ENCODE data around the gene IFRD1.
"Not testable (repeated sequence)": the region's sequence is repeated elsewhere in the genome, so short reads cannot be mapped to it uniquely, and the experiment has no call there.

Gene IFRD1

GRCh38 chr7:112442210-112442609, 8.1 kb upstream of the IFRD1 start:
- DNase-seq (ENCODE audit: low read depth in 4 of 4, low spot score in 1 of 4) = no peak

- DNase-seq (ENCODE audit: low read depth in 4 of 4, low spot score in 1 of 4) = no peak
Measured at GRCh38 chr7:112444505-112444904, 5.8 kb upstream of the IFRD1 start.

- DNase-seq (ENCODE audit: low read depth in 4 of 4, low spot score in 1 of 4) = no peak
Measured at GRCh38 chr7:112446431-112446830, 3.8 kb upstream of the IFRD1 start.

- no peak for DNase-seq (ENCODE audit: low read depth in 4 of 4, low spot score in 1 of 4)
Measured at GRCh38 chr7:112447406-112447805, 2.9 kb upstream of the IFRD1 start.

- DNase-seq (ENCODE audit: low read depth in 4 of 4, low spot score in 1 of 4) = no peak
Measured at GRCh38 chr7:112448381-112448780, 1.9 kb upstream of the IFRD1 start.

- DNase-seq (ENCODE audit: low read depth in 4 of 4, low spot score in 1 of 4) = no peak
Measured at GRCh38 chr7:112448891-112449290, 1.4 kb upstream of the IFRD1 start.

- DNase-seq (ENCODE audit: low read depth in 4 of 4, low spot score in 1 of 4) = peak in 3 of 4 experiments; percentile 10 to 30 (median 25)
Measured at GRCh38 chr7:112449353-112449752, 907 bp upstream of the IFRD1 start.

GRCh38 chr7:112450807-112451761, 824 bp downstream of the IFRD1 start:
- DNase-seq (ENCODE audit: low read depth in 4 of 4, low spot score in 1 of 4) = peak; percentile 62 to 81 (median 70)

- DNase-seq (ENCODE audit: low read depth in 4 of 4, low spot score in 1 of 4) = no peak
Measured at GRCh38 chr7:112452102-112452888, 2.0 kb downstream of the IFRD1 start.

- DNase-seq (ENCODE audit: low read depth in 4 of 4, low spot score in 1 of 4) = no peak
Measured at GRCh38 chr7:112453505-112454171, 3.4 kb downstream of the IFRD1 start.

- not testable (repeated sequence) for DNase-seq (ENCODE audit: low read depth in 4 of 4, low spot score in 1 of 4)
Measured at GRCh38 chr7:112454191-112454590, 3.9 kb downstream of the IFRD1 start.

GRCh38 chr7:112459645-112460044, 9.4 kb downstream of the IFRD1 start:
- DNase-seq (ENCODE audit: low read depth in 4 of 4, low spot score in 1 of 4) = no peak

- no peak for DNase-seq (ENCODE audit: low read depth in 4 of 4, low spot score in 1 of 4)
Measured at GRCh38 chr7:112462236-112462635, 12.0 kb downstream of the IFRD1 start.

- no peak for DNase-seq (ENCODE audit: low read depth in 4 of 4, low spot score in 1 of 4)
Measured at GRCh38 chr7:112467867-112468266, 17.6 kb downstream of the IFRD1 start.

- no peak for DNase-seq (ENCODE audit: low read depth in 4 of 4, low spot score in 1 of 4)
Measured at GRCh38 chr7:112470194-112470593, 19.9 kb downstream of the IFRD1 start.

GRCh38 chr7:112476390-112477052, 26.3 kb downstream of the IFRD1 start:
- no peak for DNase-seq (ENCODE audit: low read depth in 4 of 4, low spot score in 1 of 4)

GRCh38 chr7:112481121-112481736, 31.0 kb downstream of the IFRD1 start:
- DNase-seq (ENCODE audit: low read depth in 4 of 4, low spot score in 1 of 4) = no peak

- no peak for DNase-seq (ENCODE audit: low read depth in 4 of 4, low spot score in 1 of 4)
Measured at GRCh38 chr7:112481833-112482670, 31.8 kb downstream of the IFRD1 start.

- DNase-seq (ENCODE audit: low read depth in 4 of 4, low spot score in 1 of 4) = no peak
Measured at GRCh38 chr7:112484671-112485167, 34.5 kb downstream of the IFRD1 start.
